ENCODE results near the gene PNN.
"Not testable (repeated sequence)": the region's sequence is repeated elsewhere in the genome, so short reads cannot be mapped to it uniquely, and the experiment has no call there.

The PNN gene

DNA sequence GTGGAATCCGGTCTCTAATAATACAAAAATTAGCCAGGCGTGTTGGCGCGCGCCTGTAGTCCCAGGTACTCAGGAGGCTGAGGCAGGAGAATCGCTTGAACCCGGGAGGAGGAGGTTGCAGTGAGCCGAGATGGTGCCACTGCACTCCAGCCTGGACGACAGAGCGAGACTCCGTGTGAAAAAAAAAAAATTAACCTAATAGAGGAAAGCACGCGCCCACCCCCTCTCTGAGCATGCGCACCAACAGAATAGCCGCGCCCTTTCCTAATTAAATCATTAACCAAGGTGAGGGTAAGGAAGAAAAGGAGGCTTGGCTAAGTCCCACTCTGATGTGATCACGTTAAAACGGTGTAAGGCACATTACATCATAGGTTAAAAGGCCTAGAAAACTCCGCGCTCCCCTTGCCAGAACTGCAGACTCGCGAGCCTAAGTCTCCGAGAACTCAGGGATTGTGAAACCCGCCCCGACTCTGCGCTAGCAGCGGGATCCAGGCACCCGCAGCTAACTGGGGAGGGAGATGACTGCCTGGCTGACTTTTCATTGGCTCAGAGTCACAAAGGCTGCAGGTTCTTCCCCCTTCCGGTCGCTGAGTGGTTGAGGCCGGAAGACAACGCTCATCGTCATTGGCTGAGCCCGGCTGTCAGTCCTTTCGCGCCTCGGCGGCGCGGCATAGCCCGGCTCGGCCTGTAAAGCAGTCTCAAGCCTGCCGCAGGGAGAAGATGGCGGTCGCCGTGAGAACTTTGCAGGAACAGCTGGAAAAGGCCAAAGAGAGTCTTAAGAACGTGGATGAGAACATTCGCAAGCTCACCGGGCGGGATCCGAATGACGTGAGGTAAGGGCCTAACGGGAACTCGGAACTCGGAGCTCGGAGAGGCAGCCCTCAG lies at the start of gene PNN:
Gene PNN, plus strand, starts transcription at position 695 of the 885 bp plus-strand sequence. Its CDS starts 26 bp downstream, at position 721.
- DNase-seq (ENCODE audit: low read depth) = peak; percentile 94

DNA sequence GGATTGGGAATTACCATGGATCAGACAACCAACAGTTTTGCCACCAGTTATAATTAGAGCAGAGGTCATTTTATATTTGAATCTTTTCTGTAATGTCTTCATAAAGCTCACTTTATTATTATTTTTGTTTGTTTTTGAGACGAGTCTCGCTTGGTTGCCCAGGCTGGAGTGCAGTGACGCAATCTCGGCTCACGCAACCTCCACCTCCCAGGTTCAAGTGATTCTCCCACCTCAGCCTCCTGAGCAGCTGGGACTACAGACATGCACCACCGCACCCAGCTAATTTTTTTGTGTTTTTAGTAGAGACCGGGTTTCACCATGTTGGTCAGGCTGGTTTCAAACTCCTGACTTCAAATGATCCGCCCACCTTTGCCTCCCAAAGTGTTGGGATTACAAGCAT lies 37.2 kb upstream of the PNN start:
- DNase-seq (ENCODE audit: low read depth) = not testable (repeated sequence)

DNA sequence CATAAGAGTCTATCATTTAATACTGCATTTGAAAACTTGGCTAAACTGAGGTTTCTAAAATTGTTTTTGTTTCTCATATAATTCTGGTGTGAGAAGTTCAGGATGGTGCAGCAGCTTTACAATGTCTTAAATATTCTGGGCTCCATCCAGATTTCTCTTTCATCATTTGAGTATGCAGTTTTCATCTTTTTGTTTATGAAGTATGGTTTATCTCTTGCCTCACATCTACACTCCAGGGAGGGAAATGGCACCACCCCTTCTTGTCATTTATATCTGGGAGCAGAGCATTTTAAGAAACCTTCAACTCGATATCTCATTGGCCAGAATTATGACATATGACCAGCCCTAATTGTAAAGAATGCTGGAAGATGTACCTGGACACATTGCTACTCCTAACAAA lies 36.6 kb upstream of the PNN start:
- no peak for DNase-seq (ENCODE audit: low read depth)

DNA sequence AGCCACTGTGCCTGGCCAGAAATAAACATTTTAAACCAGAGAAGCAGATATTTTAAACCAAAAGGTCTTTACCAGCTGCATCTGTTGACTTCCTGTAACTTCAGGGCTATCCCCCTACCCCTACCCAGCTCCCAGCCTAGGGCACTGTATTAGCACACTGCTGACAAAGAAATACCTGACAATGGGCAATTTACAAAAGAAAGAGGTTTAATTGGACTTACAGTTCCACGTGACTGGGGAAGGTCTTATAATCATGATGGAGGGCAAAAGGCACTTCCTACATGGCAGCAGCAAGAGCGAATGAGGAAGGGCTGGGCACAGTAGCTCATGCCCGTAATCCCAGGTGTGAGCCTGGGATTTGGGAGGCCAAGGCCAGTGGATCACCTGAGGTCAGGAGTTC lies 34.9 kb upstream of the PNN start:
- no peak for DNase-seq (ENCODE audit: low read depth)

DNA sequence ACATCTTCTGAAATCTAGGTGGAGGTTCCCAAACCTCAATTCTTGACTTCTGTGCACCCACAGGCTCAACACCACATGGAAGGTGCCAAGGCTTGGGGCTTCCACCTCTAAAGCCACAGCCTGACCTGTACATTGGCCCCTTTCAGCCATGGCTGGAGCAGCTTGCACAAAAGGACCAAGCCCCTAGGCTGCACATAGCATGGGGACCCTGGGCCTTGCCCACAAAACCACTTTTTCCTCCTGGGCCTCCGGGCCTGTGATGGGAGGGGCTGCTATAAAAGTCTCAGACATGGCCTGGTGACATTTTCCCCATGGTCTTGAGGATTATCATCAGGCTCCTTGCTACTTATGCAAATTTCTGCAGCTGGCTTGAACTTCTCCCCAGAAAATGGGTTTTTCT lies 33.4 kb upstream of the PNN start:
- DNase-seq (ENCODE audit: low read depth) = not testable (repeated sequence)

DNA sequence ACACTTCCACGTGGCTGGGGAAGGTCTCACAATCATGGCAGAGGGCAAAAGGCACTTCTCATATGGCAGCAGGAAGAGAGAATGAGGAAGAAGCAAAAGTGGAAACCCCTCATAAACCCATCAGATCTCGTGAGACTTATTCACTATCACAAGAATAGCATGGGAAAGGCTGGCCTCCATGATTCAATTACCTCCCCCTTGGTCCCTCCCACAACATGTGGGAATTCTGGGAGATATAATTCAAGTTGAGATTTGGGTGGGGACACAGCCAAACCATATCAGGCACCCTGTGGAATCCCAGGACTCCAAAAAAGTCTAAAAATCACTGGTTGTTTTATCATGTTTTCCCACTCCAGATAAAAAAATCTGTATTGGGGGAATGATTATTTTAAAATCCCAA lies 31.8 kb upstream of the PNN start:
- not testable (repeated sequence) for DNase-seq (ENCODE audit: low read depth)

DNA sequence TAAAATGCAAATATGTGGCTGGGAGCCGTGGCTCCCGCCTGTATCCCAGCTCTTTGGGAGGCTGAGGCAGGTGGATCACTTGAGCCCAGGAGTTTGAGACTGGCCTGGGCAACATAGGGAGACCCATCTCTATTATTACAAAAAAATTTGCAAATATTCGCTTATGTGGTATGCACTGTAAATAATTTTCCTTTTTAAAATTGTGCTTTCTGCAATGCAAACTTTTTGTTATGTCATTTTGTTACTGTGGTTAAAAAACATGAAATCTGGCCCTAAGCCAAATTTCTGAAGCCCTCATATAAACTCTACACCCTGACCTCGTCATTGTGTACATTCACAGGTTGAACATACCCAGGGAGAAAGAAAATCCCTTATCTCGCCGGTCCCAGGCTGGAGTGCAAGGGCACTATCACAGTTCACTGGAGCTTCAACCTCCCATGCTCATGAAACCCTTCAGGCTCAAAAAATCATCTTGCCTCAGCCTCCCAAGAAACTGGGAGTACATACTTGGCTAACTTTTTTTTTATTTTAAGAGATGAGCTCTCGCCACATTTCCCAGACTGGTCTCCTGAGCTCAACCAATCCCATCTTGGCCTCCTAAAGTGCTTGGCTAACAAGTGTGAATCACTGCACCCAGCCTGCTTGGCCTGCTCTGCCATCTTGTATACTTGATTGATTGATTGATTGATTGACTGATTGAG lies 29.6 kb upstream of the PNN start:
- no peak for DNase-seq (ENCODE audit: low read depth)

DNA sequence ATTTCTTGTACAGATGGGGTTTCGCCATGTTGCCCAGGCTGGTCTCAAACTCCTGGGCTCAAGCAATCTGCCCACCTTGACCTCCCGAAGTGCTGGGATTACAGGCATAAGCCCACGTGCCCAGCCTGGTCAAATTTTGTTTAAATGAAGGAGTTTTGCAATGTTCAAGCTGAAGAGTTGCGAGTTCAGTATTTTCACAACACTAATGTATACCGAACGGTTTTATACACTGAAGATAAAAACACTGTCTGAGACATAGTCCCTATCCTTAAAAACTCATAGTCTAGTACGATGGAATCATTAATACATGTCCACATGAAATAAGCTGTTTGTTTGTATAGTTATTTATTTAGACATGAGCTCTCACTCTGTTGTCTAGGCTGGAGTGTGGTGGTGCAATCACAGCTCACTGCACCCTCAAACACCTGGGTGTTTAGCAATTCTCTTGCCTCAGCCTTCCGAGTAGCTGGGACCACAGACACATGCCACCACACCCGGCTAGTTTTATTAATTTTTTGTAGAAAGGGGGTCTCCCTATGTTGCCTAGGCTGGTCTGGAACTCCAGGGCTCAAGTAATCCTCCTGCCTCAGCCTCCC lies 20.4 kb upstream of the PNN start:
- DNase-seq (ENCODE audit: low read depth) = no peak

DNA sequence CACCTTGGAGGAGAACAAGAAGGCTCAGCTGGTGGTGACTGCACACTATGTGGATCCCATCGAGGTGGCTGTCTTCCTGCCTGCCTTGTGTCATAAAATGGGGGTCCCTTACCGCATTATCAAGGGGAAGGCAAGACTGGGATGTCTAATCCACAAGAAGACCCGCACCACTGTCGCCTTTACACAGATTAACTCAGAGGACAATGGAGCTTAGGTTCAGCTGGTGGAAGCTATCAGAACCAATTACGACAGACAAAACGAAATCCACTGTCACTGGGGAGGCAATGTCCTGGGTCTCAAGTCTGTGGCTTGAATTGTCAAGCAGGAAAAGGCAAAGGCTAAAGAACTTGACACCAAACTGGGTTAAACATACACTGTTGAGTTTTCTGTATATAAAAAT lies 17.6 kb upstream of the PNN start:
- no peak for DNase-seq (ENCODE audit: low read depth)

DNA sequence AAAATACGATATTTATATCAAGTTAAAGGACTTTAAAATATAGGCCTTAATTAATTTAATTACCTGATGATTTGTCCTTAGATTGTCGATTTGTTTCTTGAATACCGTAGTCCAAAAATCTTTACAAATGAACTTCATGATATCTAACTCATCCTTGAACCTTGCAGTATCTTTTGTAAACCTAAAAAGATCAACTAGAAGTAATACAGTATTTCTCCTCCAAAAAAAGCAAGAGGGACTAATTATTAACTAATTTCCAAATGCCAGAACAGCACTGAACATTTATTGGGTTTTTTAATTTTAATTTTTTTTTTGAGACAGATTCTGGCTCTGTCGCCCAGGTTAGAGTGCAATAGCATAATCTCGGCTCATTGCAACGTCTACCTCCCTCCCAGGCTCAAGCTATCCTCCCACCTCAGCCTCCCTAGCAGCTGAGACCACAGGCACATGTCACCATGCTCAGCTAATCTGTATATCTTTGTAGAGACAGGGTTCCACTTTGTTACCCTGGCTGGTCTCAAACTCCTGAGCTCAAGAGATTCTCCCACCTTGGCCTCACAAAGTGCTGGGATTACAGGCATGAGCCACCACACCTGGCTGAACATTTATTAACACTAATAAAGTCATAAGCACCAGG lies 16.7 kb upstream of the PNN start:
- DNase-seq (ENCODE audit: low read depth) = no peak

DNA sequence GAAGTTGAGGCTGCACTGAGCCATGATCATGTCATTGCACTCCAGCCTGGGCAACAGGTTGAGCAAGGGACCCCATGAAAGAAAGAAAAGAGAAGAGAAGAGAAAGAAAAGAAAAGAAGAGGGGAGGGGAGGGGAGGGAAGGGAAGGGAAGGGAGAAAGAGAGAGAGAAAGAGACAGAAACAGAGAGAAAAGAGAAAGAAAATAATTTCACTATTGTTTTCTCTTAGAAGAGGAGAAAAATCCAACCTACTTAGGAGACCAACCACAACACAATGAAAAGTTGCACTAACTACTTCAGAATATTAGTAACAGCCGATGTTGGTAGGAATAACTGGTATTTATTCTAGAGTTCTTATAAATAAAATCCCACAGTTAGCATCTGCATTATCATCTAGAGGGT lies 14.6 kb upstream of the PNN start:
- DNase-seq (ENCODE audit: low read depth) = no peak

DNA sequence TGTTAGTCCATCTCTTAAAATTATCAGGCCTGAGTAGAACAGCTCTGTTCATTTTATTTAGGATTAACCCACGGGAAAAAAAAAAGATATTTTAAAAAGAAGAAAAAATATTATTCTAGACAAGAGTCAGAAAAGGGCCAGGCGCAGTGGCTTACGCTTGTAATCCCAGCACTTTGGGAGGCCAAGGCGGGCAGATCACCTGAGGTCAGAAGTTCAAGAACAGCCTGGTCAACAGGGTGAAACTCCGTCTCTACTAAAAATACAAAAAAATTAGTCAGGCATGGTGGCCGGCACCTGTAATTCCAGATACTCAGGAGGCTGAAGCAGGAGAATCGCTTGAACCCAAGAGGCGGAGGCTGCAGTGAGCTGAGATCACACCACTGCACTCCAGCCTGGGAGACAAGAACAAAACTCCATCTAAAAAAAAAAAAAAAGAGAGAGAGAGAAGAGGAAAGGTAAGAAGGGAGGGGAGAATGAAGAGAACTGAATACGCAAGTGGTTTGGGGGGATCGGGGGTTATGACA lies 7.2 kb upstream of the PNN start:
- DNase-seq (ENCODE audit: low read depth) = not testable (repeated sequence)

DNA sequence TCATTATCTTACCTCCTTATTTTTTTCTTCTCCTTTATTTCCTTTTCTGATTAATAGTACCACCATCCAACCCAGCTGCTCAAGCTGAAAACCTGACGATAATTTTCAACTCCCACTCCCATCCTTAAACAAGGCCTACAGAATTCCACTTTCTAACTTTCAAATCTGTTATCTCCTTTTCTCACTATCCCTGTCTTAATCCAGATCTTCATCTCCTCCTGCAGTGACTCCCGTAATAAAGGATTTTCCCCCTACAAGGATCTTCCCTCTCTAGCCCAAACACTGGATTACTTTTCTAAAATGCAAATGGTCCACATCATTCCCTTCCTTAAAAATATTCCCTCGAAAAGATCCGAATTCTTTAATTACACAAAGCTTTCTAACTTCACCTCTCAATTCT lies 6.5 kb upstream of the PNN start:
- no peak for DNase-seq (ENCODE audit: low read depth)

DNA sequence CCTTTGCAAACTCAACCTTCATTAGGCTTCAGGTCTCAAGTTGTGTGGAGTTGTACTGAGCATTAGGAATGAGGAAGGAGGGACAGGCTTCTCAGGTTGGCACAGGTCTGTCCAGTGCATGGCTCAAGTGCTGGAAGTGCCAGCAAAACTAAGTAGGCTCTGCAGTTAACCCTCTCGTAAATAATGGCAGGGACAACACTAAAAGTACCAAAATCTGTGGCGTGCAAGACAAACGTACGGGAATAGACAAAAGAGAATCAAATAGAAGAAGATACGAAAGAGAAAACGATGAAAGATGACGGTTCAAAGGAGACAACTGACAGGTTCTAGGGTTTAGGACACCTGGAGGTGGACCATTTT lies 5.5 kb upstream of the PNN start:
- no peak for DNase-seq (ENCODE audit: low read depth)

DNA sequence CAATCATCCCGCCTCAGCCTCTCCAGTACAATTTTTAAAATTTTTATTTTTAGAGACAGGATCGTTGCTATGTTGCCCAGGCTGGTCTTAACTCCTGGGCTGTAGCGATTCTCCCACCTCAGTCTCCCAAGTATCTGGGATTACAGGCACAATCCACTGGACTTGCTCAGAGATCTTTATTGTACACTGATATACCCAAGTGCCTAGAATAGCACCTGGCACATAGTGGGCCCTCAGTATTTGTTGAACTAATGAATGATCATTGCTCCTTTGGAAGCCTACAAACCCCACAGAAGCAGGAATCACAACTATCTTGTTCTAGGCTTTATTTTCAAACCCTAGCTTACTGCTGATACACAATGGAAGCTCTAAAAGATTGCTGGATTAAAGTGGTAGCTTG lies 1.9 kb upstream of the PNN start:
- no peak for DNase-seq (ENCODE audit: low read depth)

DNA sequence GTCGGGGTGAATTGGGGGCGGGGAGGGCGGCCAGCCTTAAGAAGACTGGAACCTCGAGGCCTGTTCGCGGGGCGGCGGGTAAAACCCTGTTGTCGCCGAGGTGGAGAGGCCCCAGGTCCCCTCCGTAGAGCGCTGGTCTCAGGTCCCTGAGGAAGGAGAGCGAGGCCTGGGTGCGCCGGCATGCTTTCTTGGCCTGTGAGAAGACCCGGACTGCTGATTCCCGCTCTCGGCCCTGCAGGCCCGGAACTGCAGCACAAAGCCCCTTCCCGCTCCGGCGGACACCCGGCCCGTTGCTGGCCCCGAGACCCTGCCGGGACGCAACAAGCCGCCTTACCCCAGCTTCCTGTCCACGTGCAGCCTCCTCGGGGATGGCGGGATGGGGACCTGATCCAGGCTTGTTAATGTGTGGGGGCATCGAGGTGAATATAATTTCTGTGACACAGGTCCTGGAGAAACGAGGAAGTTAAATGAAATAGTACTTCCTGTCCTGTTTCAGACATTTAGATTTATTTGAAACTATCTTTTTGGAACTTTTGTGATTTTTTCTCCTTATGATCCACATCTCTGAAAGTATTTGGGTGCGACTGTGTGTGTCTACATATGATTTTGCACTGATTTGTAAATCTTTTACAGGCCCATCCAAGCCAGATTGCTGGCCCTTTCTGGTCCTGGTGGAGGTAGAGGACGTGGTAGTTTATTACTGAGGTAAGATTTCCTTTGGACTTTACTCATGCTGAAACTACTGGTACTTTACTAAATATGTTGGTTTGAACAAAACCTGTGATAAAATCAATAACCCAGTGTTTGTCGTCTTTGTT lies 600 bp downstream of the PNN start:
- no peak for DNase-seq (ENCODE audit: low read depth)

DNA sequence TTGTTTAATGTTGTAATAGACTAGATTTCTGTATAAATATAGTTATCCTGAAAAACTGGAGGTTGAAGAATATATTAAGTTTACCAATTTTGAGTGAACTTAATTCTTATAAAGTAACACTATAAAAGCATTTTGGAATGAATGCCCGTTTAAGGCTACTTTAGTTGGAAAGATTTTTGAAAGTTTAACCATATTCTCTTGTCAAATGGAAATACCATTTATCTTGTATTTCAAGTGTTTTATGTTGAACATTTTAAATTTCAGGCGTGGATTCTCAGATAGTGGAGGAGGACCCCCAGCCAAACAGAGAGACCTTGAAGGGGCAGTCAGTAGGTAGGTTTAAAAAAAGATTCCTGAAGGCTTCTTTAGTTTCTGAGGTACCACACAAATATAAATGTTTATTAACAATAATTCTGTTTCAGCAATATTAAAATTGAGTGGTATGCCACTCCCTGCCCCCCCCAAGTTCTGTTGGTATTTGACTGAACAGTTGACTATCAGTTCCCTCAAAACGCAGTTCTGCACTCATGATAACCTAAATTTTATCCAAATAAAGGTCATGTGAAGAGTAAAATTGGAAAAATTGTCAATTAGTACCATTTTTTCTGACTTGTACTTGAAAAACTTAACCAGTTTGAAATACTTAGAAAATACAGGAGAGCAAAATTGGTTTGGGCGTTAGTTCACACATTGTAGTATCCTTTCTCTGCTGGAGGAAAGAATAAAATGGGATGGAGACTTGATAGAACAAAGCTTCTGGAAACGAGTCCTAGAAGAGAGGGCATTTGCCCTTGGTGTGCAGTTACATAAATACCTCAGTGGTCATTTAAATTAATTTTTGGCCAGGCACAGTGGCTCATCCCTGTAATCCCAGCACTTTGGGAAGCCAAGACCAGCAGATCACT lies 1.5 kb downstream of the PNN start:
- no peak for DNase-seq (ENCODE audit: low read depth)

DNA sequence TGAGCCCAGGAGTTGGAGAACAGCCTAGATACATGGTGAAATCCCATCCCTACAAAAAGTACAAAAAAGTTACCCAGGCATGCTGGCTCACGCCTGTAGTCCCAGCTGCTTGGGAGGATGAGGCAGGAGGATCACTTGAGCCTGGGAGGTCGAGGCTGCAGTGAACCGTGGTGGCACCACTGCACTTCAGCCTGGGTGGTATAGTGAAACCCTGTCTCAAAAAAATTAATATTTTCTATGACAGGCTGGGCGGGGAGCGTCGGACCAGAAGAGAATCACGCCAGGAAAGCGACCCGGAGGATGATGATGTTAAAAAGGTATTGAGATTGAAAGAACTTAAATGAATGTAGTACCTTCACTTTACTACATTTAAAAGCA lies 2.1 kb downstream of the PNN start:
- no peak for DNase-seq (ENCODE audit: low read depth)

DNA sequence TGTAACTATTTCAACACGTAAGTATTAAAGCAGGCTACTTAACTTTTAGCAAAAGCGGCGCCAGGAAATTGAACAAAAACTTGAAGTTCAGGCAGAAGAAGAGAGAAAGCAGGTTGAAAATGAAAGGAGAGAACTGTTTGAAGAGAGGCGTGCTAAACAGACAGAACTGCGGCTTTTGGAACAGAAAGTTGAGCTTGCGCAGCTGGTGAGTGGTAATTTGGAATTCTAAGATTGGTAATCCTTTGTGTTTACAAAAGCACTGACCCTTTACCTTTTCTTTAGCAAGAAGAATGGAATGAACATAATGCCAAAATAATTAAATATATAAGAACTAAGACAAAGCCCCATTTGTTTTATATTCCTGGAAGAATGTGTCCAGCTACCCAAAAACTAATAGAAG lies 4.0 kb downstream of the PNN start:
- no peak for DNase-seq (ENCODE audit: low read depth)

DNA sequence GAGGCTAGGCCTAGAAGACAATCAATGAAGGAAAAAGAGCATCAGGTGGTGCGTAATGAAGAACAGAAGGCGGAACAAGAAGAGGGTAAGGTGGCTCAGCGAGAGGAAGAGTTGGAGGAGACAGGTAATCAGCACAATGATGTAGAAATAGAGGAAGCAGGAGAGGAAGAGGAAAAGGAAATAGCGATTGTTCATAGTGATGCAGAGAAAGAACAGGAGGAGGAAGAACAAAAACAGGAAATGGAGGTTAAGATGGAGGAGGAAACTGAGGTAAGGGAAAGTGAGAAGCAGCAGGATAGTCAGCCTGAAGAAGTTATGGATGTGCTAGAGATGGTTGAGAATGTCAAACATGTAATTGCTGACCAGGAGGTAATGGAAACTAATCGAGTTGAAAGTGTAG lies 5.5 kb downstream of the PNN start:
- no peak for DNase-seq (ENCODE audit: low read depth)
